HT-29 (cell line): ENCODE measurements around the gene PHGDH. TPM values are rescaled to one million over a fixed set of nuclear protein-coding genes. Genes with fewer than 3 reads are reported as not detected.
"Not testable (repeated sequence)": the region's sequence is repeated elsewhere in the genome, so short reads cannot be mapped to it uniquely, and the experiment has no call there.

ENCODE experiments used
- DNase-seq: peaks from one replicate; pipeline ENCODE4 v3.0.0-alpha.2; 2015; ENCODE audit warnings: low spot score
- total RNA-seq: library from RNA; depleted of rRNA; stranded (reverse); fragments of >200 nt; shearing (Covaris generic); gene quantifications from 2 replicates; pipeline ENCODE4 v1.2.3, GENCODE V29; 2014

PHGDH gene
- total RNA-seq, 1 experiment from 2014 or later = 59.1 TPM

DNA sequence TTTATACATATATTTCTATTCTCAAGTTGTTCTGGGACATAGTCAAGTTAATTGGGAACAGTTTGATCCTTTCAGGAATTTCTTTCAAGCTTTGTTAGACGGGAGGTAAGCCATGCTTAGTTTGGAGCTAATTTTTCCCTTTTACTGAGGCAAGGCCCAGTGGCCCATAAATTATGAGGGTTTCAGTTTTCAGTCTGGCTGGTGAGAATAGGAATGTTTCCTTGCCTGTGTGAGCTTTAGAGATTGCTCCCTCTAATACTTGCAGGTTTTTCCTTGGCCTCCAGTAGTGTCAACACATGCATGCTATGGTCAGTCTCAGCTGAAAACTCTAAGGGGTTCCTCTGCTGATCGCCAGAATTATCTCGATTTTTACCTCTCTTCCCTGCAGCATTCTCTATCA is 14.1 kb upstream of the PHGDH start:
- DNase-seq = no peak

DNA sequence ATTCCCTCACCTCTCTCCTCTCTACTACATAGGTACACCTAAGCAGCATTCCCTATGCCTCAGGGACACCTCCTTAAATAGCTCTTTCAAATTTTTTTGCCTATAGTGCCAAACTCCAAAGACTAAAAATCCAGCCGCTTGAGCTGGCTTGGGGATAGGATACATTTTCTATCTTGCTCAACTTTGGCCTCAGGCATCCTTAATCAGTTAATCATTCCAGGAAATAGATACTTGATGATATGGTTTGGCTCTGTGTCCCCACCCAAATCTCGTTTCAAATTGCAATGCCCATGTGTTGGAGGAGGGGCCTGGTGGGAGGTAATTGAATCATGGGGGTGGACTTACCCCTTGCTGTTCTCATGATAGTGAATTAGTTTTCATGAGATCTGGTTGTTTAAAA is 11.4 kb upstream of the PHGDH start:
- DNase-seq = no peak

DNA sequence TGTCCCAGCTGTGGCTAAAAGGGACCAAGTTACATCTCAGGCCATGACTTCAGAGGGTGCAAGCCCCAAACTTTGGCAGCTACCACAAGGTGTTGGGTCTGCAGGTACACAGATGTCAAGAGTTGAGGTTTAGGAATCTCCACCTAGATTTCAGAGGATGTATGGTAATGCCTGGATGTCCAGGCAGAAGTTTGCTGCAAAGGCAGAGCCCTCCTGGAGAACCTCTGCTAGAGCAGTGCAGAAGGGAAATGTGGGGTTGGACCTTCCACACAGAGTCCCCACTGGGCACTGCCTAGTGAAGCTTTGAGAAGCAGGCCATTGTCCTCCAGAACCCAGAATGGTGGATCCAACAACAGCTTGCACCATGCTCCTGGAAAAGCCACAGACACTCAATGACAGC is 10.1 kb upstream of the PHGDH start:
- no peak for DNase-seq

DNA sequence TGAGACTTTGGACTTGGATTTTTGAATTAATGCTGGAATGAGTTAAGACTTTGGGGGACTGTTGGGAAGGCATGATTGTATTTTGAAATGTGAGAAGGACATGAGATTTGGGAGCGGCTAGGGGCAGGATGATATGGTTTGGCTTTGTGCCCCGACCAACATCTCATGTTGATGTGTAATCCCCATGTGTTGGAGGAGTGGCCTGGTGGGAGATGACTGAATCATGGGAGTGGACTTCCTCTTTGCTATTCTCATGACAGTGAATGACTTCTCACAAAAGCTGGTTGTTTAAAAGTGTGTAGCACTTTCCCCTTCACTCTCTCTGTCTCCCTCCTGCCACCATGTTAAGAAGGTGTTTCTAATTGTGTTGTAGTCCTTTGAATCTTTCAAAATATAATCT is 9.3 kb upstream of the PHGDH start:
- DNase-seq = no peak

DNA sequence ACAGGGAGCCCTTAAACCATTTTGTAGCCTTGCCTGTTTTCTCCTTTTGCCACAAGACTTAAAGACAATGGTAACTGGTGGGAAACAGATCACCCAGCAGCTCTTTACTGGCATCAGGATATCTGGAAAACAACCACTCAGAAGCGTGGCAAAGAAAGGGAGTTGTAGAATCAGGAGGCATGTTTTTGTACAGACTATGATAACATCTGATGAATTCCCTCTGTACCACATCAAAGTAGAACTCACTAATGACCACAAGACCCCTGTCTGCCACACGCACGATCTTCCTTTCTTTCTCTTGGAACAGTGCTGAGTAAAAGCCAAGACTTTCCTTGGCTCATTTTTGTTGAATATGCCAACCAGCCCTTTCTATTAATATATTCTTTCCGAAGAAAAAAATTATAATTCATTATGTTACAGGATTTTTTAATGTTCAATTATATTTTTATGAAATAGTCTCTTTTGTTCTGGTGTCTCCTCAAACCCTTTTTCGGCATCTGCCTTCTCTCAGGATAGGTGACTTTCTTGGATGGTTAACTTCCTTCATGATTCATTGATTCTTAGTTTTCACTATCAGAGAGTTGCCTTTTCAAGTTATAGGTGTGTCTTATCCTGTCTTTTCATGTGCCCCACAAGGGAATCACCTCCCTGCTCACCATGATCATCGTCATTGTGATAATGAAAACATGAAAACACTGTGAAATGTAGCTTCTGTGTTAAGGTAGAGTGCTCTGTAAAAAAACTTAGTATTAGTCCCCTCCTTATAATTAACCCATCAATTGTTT is 7.9 kb upstream of the PHGDH start:
- no peak for DNase-seq

DNA sequence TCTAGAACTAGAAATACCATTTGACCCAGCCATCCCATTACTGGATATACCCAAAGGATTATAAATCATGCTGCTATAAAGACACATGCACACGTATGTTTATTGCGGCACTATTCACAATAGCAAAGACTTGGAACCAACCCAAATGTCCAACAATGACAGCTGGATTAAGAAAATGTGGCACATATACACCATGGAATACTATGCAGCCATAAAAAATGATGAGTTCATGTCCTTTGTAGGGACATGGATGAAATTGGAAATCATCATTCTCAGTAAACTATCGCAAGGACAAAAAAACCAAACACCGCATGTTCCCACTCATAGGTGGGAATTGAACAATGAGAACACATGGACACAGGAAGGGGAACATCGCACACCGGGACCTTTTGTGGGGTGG is 5.1 kb upstream of the PHGDH start:
- not testable (repeated sequence) for DNase-seq

DNA sequence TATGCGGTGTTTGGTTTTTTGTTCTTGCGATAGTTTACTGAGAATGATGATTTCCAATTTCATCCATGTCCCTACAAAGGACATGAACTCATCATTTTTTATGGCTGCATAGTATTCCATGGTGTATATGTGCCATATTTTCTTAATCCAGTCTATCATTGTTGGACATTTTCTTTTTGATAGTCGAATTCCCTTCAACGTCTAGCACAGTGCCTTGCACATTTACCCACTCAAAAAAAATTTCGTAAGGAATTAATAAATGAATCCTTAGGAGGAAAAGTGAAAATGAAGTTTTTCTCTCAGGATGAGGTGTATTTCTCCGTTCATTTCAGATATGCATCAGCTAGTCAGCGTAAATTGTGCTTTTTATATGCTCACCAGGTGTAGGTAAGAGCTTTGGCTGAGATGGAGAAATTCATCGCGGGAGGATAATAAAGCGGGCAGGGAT is 354 bp upstream of the PHGDH start:
- DNase-seq = not testable (repeated sequence)

DNA sequence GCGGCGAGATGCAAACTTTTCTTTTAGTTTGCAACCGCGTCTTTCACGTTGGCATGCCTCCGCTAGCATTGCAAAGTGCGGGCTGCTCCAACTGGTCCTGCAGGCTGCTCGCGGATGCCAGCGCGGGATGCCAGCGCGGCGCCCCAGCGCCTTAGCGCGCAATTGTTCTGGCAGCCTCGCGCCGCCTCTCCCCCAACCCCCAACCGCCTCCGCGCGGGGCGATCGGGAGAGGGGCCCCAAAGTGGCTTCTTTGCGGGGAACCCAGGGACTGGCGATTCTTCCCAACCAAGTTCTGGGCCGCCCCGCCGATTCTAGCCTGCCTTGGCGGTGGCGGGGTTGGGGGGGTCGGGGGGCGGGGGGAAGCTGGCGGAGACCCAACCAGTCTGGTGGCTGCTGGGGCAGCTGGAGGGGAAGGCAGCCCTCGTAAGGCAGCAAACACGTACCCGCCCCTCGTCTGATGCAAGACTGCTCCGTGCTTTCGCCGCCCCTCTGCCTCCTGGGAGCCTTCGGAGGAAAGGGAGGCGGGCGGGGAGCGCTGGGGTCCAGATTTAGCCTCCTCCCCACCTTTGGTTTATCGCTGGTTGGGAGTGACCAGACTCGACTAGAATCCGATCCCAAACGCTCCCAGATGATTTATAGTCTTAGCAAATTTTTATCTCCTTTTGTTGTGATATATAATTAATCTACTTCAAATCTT is 756 bp downstream of the PHGDH start:
- peak; percentile 27 for DNase-seq

DNA sequence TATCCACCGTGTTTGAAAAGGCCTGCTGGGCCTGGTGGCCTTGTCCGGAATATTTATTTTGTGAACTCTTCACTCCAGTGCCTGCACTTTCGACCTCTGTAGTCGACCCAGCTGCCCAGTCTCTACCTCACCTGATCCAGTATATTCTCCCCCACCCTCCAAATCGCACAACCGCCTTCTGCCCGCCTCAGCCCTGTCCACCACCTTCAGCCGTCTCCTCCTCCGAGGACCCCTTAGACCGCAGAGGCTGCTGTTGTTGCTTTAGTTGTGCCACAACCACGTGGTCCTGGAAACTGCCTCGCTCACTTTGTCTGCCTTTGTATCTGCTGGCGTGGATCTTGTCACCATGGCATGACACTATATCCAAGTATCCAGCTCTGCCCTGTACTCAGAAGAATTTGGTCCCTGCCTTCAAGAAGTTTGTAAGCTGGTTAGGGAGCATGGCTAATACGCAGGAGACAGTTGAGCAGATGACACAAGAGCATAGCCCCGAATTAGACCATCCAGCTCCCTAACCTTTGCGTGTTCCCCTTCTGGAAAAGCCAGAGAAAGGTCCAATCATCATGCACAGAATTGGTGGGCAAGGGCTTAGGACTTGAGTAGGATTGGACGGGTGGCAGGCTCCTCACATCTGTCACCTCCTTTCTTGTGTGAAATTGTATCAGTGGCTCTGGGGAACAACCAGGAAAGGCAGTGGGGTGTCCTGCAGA is 1.5 kb downstream of the PHGDH start:
- DNase-seq = no peak

DNA sequence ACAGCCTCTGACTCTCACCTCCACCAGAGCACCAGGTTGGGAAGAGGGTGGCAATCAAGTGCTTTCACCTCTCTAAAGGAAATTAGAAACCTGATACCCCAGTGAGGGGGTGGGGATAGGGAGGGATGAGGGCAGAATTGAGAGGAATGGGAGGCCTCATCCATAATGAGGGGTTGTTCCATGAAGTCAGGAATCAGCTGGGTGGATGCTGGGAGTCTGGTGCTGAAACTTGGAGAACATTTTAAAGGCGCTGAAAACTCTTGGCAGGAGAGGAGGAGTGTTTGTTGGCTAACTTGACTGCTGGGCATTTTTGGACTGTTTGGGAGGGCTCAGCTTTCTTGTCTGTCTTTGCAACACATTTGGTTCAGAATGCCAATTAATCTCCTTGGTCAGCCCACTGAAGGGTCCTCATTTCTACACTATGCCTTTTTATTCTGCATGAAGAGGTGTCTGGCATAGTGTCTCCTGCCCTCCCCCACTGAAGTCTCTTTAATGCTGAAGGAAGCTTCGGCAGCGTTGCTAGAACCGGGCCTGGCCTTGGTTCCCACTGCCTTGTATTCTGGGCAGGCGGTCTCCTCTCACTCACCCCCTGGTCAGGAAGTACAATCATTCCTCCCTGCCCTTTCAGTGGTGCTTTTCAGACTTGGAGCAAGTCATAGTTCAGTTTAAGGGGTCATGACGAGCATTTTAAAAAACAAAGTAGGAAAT is 2.2 kb downstream of the PHGDH start:
- no peak for DNase-seq

DNA sequence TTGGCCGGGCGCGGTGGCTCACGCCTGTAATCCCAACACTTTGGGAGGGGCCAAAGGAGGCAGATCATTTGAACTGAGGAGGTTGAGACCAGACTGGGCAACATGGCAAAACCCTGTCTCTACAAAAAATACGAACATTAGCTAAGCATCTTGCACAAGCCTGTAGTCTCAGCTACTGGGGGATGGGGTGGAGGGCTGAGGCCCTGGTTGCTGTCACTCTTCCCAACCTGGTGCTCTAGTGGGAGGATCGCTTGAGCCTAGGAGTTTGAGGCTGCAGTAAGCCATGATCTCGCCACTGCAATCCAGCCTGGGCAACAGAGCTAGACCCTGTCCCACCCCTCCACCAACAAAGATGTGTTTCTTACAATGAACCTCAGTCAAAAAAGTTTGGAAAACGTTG is 2.8 kb downstream of the PHGDH start:
- DNase-seq = no peak

DNA sequence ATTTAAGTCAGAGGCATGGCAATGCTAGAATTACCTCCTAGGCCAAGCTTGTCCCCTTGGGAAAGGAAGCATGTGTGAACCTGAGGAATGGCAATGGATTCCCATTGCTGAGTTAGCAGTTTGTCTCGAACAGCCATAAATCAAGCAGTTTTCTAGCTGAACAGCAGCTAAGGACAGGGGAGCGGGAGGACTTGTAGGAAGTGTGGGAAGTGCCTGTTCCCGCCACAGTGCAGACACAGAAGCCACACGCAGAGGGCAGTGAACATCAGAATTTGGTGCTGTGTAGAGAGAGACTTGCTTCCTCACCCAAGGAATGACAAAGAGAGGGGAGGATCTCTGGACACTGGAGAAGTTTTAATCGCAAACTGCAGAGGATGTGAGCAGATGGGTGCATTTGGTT is 3.8 kb downstream of the PHGDH start:
- no peak for DNase-seq

DNA sequence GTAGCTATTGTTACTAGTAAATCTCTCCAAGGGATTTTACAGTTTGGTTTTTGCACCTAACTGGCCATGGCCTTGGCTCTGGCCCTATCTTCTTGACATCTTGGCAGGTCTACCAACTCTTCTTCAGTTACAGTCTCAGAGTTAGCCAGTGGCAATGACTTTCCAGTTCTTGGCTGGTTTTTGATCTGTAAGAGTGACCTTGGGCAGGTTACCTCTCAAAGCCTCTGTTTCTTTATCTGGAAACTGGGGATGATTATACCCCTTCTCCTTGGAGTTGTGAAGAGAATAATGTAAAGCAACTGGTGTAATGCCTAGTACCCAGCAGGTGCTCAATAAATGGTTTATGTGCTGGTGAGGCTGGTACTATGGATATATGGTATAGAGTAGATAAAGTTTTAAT is 6.7 kb downstream of the PHGDH start:
- no peak for DNase-seq

DNA sequence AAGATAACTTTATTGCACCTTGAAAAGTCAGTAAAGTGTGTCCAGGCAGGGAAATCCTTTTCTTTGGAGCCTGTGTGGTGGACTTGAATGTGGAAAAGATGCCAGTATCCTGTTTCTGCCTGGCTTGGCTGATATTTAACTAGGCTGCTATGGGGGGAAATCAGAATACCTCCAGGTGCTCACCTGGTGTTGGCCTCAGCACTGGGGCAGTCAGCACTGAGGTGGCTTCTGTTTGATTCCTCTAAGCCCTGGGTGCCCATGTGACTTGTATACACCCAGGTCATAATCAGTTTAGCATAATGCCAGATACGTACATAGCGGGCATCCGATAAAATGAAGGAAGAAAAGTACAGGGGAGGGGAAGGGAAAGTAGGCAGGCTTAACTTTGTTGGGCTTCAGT is 7.2 kb downstream of the PHGDH start:
- DNase-seq = no peak

DNA sequence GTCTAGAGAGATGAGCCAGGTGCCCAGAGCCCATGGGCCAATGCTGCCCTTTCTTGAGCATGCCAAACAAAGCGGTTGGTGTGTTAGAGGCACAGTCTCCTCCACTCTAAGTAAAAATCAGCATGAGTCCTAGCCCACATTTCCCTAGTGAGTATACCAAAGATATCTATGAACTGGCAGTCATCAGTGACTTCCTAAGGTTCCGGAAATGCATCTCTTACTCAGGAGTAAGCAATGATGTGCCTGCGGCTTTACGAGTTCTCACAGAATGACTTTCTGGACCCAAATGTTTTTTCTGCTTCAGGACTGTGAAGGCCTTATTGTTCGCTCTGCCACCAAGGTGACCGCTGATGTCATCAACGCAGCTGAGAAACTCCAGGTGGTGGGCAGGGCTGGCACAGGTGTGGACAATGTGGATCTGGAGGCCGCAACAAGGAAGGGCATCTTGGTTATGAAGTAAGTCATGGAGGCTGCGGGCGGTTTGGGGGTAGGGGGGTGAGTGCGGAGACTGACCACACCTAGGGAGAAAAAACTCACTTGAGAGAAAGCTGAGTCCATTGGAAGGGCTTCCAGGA is 9.2 kb downstream of the PHGDH start:
- no peak for DNase-seq

DNA sequence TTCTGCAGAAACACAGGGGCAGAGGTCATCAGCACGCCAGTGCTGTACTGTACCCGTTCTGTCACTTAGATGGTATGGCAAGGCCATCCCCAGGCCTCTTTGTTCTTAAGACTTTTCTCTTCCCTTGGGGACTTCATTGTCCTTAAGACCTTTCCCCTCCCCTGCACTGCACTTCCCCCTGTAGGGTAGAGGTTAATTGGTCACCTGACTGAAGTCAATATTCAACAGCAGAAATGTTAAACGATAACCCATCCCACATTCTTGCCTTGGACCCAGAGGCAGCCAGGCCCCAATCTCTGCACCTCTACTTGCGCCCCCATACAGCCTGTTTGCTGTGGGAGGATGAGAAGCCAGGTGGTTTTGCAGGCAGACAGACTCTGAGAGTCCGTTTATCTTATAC is 10.2 kb downstream of the PHGDH start:
- DNase-seq = no peak

DNA sequence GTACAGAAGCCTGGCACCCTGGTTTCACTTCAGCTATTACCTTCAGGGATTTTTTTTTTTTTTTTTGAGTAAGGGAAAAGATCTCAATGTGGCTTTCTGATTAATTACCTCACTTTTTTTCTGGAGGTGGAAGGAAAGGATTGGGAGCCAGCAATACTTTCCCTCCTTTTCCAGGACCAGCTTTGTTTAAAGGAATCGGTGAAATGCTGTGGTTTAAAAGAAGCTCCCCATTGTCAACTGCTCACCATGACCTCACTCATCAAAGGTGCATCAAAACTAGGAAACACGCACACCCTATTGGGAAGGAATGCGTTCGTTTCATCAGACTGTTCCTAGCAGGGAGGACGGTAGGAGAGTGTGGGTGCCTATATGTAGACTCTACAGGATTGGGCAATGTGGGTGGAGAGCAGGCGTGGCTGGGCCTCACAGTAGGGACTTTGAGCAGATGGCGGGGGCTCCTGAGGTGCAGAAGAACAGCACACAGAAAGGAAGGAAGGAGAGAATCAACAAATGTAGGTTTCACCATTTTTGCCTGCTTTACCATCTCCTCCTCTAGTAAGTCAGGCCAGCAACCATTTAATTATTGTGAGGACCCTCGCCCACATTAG is 13.0 kb downstream of the PHGDH start:
- DNase-seq = no peak

DNA sequence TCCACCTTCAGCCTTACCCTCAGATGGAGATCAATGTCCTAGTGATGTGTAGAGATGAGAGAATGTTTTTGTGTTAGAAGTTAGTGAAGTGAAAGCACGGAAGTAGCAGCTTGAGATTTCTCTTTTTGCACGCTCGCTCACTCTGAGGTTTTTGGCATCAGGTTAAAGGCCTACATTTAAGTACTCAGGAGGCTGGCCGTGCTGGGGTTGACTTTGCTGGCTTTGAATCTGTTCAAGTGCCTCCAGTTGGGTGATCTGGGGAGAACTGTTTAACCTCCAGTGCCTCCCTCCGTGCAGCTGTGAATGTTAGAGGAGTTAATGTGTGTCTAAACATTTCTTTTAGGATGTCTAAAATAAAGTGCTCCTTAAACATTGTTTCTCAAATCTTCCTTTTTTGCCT is 13.9 kb downstream of the PHGDH start:
- DNase-seq = no peak

DNA sequence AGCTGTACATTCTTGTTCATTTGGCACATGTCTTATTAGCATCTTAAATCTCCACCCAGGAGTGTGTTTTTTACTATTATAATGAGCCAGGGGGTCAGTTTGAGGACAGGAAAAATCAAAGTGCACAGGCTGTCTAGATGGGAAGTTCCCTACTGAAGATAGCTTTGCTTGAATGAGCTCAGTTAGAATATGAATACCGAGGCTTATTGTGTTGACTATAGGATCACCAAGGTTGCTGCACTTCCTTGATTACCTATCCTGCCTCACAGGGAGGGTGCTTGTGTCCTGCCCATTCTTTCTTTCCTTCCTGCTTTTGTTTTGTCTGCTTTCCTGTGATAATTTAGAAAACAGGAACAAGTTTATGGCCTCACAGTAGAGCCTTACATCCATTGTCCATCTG is 16.3 kb downstream of the PHGDH start:
- no peak for DNase-seq

DNA sequence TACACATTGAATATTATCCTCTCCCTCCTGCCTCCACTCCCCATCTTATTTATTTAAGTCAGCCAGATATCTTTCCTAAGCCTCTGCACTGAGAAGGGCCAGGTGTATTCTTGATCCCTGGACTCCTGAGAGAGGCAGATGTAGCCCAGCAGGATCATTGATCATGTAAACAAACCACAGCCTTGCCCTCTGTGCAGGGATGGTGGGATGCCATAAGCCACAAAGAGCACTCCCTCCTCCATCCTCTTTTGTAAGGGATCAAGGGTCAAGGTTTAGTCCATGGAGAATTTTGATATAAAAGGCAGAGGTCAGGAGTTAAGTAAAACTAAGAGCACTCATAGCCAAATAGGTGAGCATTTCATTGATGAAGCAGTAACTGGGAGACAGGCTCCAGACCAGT is 17.3 kb downstream of the PHGDH start:
- DNase-seq = no peak

DNA sequence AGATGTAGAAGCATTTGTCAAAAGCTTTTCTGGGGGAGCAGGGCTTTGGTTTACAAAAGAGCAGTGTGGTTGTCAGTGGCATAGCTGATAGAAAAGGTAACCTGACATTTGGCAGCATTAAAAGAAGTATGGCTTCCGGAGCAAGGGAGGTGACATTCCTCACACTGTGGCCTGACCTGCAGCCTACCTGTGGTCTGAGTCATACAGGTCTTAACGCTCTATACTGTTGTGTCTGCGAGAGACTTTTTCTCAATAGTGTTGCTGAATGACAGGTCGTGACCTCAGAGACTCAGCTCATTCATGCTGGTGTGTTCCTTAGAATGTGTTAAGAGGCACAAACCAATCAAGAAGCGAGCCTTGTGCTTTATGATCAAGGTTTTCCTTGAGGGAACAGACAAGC is 19.3 kb downstream of the PHGDH start:
- peak; percentile 72 for DNase-seq
